ENCODE data around the gene APOL2.
"Not testable (repeated sequence)": the region's sequence is repeated elsewhere in the genome, so short reads cannot be mapped to it uniquely, and the experiment has no call there.

APOL2 gene

GRCh38 chr22:36220451-36220921 is 18.8 kb downstream of the APOL2 start:
- DNase-seq: no peak

GRCh38 chr22:36218648-36219193 is 20.6 kb downstream of the APOL2 start:
- DNase-seq: no peak

GRCh38 chr22:36215981-36216380 is 23.3 kb downstream of the APOL2 start:
- DNase-seq: no peak

GRCh38 chr22:36213586-36213985 is 25.7 kb downstream of the APOL2 start:
- DNase-seq: no peak

- DNase-seq: no peak
These were observed 26.4 kb downstream of the APOL2 start for GRCh38 chr22:36212901-36213300.

- DNase-seq: no peak
These were observed 28.0 kb downstream of the APOL2 start for GRCh38 chr22:36211237-36211861.

- DNase-seq: no peak
These were observed 29.1 kb downstream of the APOL2 start for GRCh38 chr22:36210224-36210623.

GRCh38 chr22:36209488-36209908 is 29.8 kb downstream of the APOL2 start:
- DNase-seq: not testable (repeated sequence)

GRCh38 chr22:36208914-36209313 is 30.4 kb downstream of the APOL2 start:
- DNase-seq: no peak

DNA sequence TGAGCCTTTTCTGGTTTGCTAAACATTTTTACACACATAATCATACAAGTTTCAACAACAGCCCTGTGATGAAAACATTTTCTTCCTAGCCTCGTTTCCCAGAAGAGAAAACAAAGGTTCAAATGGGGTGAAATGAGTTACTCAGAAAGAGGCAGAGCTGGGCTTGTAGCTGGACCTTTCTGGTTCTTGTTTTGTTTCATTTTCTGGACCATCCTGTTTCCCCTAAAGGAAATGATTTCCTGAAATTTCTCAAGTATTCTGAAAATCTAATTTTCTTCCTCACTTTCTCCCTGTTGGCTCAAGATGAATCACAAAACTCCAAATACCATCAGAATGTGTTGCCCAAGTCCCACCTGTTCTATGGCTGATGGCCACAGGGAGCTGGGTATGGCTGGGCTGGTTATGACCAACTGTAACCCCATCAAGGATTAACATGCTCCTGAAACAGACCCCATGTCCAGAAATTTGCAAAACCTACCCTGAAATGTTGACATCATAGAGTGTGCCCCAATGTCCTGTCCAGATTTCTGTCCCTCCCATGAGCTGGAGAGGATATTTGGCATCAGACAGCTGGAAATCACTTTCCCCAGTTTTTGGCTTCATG is 31.1 kb downstream of the APOL2 start:
- no peak for DNase-seq

GRCh38 chr22:36206255-36206654 is 33.1 kb downstream of the APOL2 start:
- no peak for DNase-seq

GRCh38 chr22:36205573-36205972 is 33.8 kb downstream of the APOL2 start:
- DNase-seq: not testable (repeated sequence)

GRCh38 chr22:36204632-36205015 is 34.7 kb downstream of the APOL2 start:
- no peak for DNase-seq

DNA sequence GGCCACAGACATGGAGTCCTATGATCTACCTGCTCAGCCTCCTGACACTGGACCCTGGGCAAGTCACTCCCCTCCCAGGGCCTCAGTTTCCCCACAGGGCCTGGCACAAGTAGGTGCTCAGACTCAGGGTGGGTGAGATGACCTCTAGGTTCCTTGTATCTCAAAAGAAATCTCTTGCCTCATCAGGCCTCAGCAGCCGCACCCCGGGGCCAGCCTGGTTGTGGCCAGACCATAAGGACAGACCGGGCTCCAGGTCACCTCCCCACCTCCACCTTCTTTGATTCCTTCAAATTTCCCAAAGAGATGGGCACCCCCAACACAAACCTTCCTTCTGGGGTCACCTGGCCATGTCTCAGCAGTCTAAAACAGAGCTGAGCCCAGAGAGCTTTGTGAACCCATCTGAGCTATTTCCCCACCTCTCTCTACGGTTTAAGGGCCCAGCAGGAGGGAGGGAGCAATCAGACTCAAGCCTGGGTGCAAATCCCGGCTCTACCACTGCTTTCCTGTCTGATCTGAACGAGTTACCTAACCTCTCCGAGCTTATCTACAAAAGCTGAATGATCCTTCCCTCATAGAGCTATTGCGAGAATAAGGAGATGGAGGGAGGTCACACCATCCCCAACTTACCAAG is 35.2 kb downstream of the APOL2 start:
- DNase-seq: no peak

DNA sequence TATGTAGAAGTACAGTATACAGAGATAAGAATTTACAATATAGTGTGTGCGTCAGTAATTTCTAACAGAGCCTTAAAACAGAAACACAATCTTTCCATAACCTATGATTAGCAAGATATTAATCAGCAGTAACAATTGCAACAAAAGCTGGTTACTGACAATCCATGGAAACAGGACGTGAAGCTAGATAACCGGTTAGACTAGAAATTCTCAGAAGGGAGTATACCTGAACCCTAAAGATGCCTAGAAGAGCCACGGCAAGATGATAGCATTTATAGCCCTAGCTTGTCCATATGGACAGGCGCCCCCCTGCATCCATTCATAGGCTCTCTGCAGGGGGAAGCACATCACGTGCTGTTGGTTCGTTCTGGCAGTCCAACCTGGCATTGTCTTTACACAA is 35.9 kb downstream of the APOL2 start:
- not testable (repeated sequence) for DNase-seq

DNA sequence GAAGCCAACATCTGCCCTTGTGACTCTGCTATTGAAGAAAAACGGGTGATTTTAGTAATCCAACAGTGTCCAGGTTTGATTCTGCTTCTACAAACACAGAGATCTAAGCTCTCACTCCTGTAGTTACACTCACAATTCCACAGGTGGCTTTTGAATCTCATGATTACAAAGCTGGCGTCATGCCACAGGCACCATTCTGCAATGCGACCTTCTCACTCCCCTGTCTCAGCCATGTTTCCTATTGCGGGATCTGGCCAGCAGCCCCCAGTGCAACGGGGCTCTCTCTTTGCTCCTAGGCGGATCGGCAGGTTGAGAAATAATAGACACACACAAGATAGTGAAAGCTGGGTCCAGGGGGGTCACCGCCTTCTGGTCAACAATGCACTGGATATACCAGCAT is 36.4 kb downstream of the APOL2 start:
- DNase-seq: not testable (repeated sequence)

- no peak for DNase-seq
These were observed 37.6 kb downstream of the APOL2 start, which contains the start of gene APOL4 for GRCh38 chr22:36201630-36202319. TSS of gene APOL4 (minus strand) at chr22:36201809. CDS start at chr22:36201734, 75 bp downstream.

DNA sequence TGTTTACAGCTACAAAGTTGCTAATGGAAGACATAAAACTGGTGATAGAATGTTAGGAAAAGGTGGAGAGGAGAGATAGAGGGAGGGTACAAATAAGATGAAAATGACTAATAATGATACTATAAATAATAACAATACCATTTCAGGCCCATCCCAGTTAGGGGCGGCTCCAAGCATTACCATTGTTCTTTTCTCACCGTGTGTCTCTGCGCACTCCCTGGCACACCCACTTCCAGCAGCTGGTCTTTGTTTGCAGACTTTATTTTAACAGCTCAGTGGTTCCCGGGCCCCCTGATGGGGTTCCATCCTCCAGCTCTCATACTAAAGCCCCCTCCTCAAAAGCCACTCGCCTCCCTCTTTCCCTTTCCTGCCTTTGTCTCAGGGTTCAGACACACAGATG is 38.3 kb downstream of the APOL2 start:
- DNase-seq: not testable (repeated sequence)

DNA sequence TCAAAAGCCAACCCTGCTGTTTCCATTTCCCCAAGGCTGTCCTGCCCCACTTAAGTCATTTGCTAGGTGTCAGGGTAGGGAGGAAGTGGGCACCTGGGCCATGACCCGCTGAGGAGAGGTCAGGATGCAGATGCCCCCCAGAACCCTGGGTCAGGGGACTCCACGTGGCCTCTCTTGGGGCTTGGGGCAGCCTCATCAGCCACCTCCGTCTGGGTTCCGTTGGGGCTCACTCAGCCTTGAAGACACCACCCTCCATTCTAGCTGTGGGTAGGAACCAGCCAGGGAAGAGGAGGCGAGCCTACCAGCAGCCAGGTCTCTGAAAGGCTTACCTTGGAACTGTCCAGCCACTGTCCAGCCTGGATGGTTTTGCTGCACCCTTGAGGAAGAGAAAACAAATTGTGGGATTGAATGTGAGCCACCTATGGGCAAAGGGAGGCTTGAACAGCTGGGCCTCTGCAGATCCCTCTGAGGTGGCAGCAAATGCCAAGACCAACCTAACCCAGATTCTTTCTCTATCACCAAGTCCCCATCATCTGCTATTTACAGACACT is 40.3 kb downstream of the APOL2 start:
- no peak for DNase-seq

DNA sequence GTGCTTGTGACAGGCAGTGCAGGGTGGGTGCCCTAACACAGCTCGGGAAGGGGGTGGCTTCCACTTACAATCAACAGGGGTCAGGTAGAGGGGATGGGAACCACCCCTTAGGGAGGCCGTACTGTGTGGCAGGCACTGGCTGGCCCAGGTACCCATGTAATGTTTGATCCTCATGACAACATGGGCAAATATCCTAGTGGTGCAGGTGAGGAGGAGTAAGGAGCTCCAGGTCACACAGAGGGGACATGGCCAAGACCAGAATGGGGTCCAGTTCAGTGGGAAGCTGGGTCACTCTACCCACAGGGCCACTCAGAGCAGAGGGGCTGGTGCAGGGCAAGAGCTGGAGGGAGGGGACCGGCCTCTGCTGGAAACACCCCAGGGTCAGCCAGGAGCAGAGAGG is 40.8 kb downstream of the APOL2 start:
- DNase-seq: no peak

DNA sequence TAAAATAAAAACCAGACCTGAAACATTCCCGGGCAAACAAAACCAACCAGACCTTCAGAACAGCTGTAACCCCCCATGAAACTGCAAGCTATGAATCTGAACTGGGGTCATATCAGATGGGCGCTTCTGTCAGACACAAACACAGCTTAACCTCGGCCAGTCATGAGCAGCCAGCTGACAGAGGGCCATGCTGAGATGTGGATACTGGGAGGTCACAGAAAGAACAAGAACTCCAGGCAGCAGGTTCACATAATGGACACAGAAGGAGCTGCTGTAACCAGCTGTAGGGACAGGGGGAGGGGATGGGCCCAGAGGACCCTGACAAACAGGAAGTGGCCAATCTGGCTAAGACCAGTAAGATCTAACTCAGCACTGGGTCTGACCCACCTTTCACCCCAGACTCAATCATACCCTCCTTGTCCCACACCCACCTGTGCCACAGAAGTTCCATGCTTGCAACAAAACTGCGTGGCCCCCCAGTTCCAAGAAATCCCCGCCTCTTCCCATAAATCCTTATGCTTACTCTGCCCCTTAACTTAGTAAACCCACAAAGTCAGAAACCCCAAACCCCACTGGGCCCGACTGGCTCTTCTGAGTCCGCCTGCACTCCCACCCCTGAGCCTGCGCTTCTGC is 41.7 kb downstream of the APOL2 start:
- DNase-seq: no peak

GRCh38 chr22:36197065-36197440 is 42.3 kb downstream of the APOL2 start:
- no peak for DNase-seq

Measured in activated CD4-positive, CD25-positive, alpha-beta regulatory T cell (primary cell).